Fibroblast of lung (primary cell): ENCODE results near the gene ATP2B2.

Experiments used
- EZH2 ChIP-seq: IDR thresholded peaks from 2 replicates; pipeline ENCODE4 v1.5.1; 2012; ENCODE audit warnings: low read length, control low read depth, mild to moderate bottlenecking; ENCODE audit errors: missing control alignments
- TF ChIP-seq, protein P1 (sequence below), 2 donors: IDR thresholded peaks in 1 of 2; conservative IDR thresholded peaks in 1 of 2; 1 replicate in 1 of 2; 2 replicates in 1 of 2; pipeline ENCODE4 v1.5.1; 2011 to 2012; ENCODE audit warnings: low read length in 2 of 2, control low read depth in 1 of 2, inconsistent platforms in 1 of 2, low read depth in 1 of 2, mild to moderate bottlenecking in 1 of 2

DNA sequence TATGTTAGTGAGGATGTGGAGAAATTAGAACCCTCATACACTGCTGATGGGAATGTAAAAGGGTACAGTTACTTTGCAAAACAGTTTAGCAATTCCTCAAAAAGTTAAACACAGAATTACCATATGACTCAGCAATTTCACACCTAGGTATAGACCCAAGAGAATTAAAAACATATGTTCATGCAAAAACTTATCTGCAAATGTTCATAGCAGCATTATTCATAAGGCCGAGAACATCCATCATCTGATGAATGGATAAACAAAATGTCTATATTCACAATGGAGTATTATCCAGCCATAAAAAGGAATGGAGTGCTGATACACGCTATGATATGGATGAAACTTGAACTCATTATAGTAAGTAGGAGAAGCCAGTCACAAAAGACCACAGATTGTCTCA lies 194.8 kb downstream of the ATP2B2 start:
- TF ChIP-seq EZH2: no peak
- TF ChIP-seq, protein P1, sequence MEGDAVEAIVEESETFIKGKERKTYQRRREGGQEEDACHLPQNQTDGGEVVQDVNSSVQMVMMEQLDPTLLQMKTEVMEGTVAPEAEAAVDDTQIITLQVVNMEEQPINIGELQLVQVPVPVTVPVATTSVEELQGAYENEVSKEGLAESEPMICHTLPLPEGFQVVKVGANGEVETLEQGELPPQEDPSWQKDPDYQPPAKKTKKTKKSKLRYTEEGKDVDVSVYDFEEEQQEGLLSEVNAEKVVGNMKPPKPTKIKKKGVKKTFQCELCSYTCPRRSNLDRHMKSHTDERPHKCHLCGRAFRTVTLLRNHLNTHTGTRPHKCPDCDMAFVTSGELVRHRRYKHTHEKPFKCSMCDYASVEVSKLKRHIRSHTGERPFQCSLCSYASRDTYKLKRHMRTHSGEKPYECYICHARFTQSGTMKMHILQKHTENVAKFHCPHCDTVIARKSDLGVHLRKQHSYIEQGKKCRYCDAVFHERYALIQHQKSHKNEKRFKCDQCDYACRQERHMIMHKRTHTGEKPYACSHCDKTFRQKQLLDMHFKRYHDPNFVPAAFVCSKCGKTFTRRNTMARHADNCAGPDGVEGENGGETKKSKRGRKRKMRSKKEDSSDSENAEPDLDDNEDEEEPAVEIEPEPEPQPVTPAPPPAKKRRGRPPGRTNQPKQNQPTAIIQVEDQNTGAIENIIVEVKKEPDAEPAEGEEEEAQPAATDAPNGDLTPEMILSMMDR (conservative IDR thresholded peaks at IDR 0.05 in 1 of 2, IDR thresholded peaks at IDR 0.05 in 1 of 2; ENCODE audit: low read depth in 1 of 2, low read length in 2 of 2): no peak
